SK-N-MC (cell line): ENCODE data around the gene SYNDIG1L.

ENCODE experiments used
- DNase-seq: peaks from one replicate; pipeline ENCODE4 v3.0.0-alpha.2; 2011; ENCODE audit warnings: low read depth, low spot score
- H3K27ac ChIP-seq: fragments of 200-600 bp; sonication (generic); 2 replicates; pipeline ENCODE4 v1.5.1; 2016; ENCODE audit warnings: mixed run types
- H3K36me3 ChIP-seq: fragments of 200-600 bp; sonication (generic); 2 replicates; pipeline ENCODE4 v1.6.1; 2017; ENCODE audit warnings: antibody characterized with exemption, low read length, mixed read lengths; ENCODE audit not compliant: insufficient read depth
- H3K4me3 ChIP-seq: fragments of 200-600 bp; sonication (generic); 2 replicates; pipeline ENCODE4 v1.5.1; 2016
- H3K9ac ChIP-seq: fragments of 200-600 bp; sonication (generic); 2 replicates; pipeline ENCODE4 v1.8.0; 2017; ENCODE audit warnings: mixed run types, mixed read lengths; ENCODE audit not compliant: insufficient read length
- H3K9me3 ChIP-seq: fragments of 200-600 bp; sonication (generic); 2 replicates; pipeline ENCODE4 v1.6.1; 2017; ENCODE audit warnings: low read depth, mild to moderate bottlenecking, antibody characterized with exemption, low read length, moderate library complexity, mixed read lengths
- EZH2 ChIP-seq: fragments of 200-600 bp; sonication (generic); IDR thresholded peaks from one replicate; pipeline ENCODE4 v1.6.1; 2017; ENCODE audit warnings: antibody characterized with exemption
- FOXP2 ChIP-seq: optimal IDR thresholded peaks from 2 replicates; pipeline ENCODE3; 2011; ENCODE audit warnings: mild to moderate bottlenecking, moderate library complexity; ENCODE audit not compliant: insufficient read depth; ENCODE audit errors: extremely low read length, control extremely low read depth
- POLR2AphosphoS5 ChIP-seq: IDR thresholded peaks from 2 replicates; pipeline ENCODE4 v1.6.1; 2012; ENCODE audit warnings: mild to moderate bottlenecking, low read depth, low read length, borderline replicate concordance

Gene SYNDIG1L

GRCh38 chr14:74423246-74423645 lies 2.8 kb downstream of the SYNDIG1L start:
- no peak for DNase-seq
- Histone ChIP-seq H3K9me3 (no peaks in the 10 kb centered on the region), H3K36me3 (no peaks in the 10 kb centered on the region), H3K9ac (no peak overlapping the region), H3K4me3 (no peak overlapping the region), H3K27ac (no peak overlapping the region)
- TF ChIP-seq FOXP2 (no peak), EZH2 (no peak)

- Histone ChIP-seq H3K27ac (no peak overlapping the region), H3K4me3 (no peak overlapping the region), H3K9me3 (no peaks in the 10 kb centered on the region), H3K36me3 (no peaks in the 10 kb centered on the region), H3K9ac (no peak overlapping the region)
- DNase-seq = no peak
- TF ChIP-seq FOXP2 (no peak), POLR2AphosphoS5 (no peak), EZH2 (no peak)
Measured at GRCh38 chr14:74421981-74422380, 4.0 kb downstream of the SYNDIG1L start.

GRCh38 chr14:74419086-74419485 lies 6.9 kb downstream of the SYNDIG1L start:
- H3K9me3 ChIP-seq = no peaks in the 10 kb centered on the region
- H3K4me3 ChIP-seq = no peak overlapping the region
- TF ChIP-seq EZH2 = no peak
- TF ChIP-seq FOXP2 = no peak
- no peaks in the 10 kb centered on the region for H3K36me3 ChIP-seq
- no peak overlapping the region for H3K9ac ChIP-seq
- DNase-seq = no peak
- H3K27ac ChIP-seq = no peak overlapping the region

GRCh38 chr14:74418031-74418430 lies 8.0 kb downstream of the SYNDIG1L start:
- no peak overlapping the region for H3K27ac ChIP-seq
- TF ChIP-seq EZH2 (no peak), FOXP2 (no peak), POLR2AphosphoS5 (no peak)
- DNase-seq = no peak

GRCh38 chr14:74417611-74418010 lies 8.4 kb downstream of the SYNDIG1L start:
- Histone ChIP-seq H3K27ac (no peak overlapping the region), H3K9me3 (no peaks in the 10 kb centered on the region), H3K36me3 (no peaks in the 10 kb centered on the region), H3K9ac (no peak overlapping the region), H3K4me3 (no peak overlapping the region)
- no peak for DNase-seq
- TF ChIP-seq FOXP2 = no peak
- TF ChIP-seq POLR2AphosphoS5 = no peak
- no peak for TF ChIP-seq EZH2

More at GRCh38 chr14:74418031-74418430, 8.0 kb downstream of the SYNDIG1L start:
- H3K9me3 ChIP-seq = no peaks in the 10 kb centered on the region
- H3K36me3 ChIP-seq = no peaks in the 10 kb centered on the region
- no peak overlapping the region for H3K9ac ChIP-seq
- no peak overlapping the region for H3K4me3 ChIP-seq

GRCh38 chr14:74417201-74417600 lies 8.8 kb downstream of the SYNDIG1L start:
- TF ChIP-seq FOXP2 (no peak), POLR2AphosphoS5 (no peak), EZH2 (no peak)
- Histone ChIP-seq H3K27ac (no peak overlapping the region), H3K9ac (no peak overlapping the region), H3K36me3 (no peaks in the 10 kb centered on the region), H3K4me3 (no peak overlapping the region), H3K9me3 (no peaks in the 10 kb centered on the region)
- DNase-seq = no peak

- TF ChIP-seq FOXP2 (no peak), EZH2 (no peak), POLR2AphosphoS5 (no peak)
- no peak overlapping the region for H3K9ac ChIP-seq
- no peaks in the 10 kb centered on the region for H3K9me3 ChIP-seq
- H3K36me3 ChIP-seq = no peaks in the 10 kb centered on the region
- H3K4me3 ChIP-seq = no peak overlapping the region
- no peak for DNase-seq
- H3K27ac ChIP-seq = no peak overlapping the region
Measured at GRCh38 chr14:74415115-74415437, 10.9 kb downstream of the SYNDIG1L start.

GRCh38 chr14:74414403-74415114 lies 11.5 kb downstream of the SYNDIG1L start:
- TF ChIP-seq EZH2 (no peak), POLR2AphosphoS5 (no peak), FOXP2 (no peak)
- Histone ChIP-seq H3K4me3 (no peak overlapping the region), H3K9me3 (no peaks in the 10 kb centered on the region), H3K27ac (no peak overlapping the region), H3K9ac (no peak overlapping the region), H3K36me3 (no peaks in the 10 kb centered on the region)
- no peak for DNase-seq

- no peaks in the 10 kb centered on the region for H3K36me3 ChIP-seq
- no peaks in the 10 kb centered on the region for H3K9me3 ChIP-seq
- no peak for DNase-seq
- H3K27ac ChIP-seq = no peak overlapping the region
- H3K9ac ChIP-seq = no peak overlapping the region
- no peak overlapping the region for H3K4me3 ChIP-seq
- TF ChIP-seq EZH2 (no peak), POLR2AphosphoS5 (no peak), FOXP2 (no peak)
Measured at GRCh38 chr14:74413627-74414026, 12.4 kb downstream of the SYNDIG1L start.
